ENCODE data around the gene KDM2A.
A peak's percentile ranks its signal among the peaks of the same experiment; 100 is the strongest.

Gene KDM2A

DNA sequence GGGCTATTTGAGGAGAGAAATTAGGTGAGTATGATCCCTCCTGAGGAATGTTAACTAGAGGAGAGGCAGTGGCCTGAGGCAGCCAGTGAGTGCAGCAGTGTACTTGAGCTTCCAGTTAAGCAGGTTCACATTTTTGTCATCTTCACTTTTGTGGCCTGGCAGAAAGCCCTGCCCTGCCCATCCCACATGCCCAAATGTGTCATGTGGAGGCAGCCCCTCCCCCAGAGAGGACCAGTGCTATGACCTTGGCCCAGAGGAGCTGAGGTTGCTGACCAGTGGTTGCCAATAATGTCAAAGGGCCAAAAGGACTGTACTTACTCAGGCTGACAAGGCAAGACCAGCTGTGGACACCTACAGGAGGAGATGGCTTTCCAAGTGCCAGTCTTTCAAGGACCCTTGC, 129.6 kb downstream of the KDM2A start:
- Histone ChIP-seq H3K4me3 (ENCODE audit: severe bottlenecking) (no peak overlapping the region), H3K9me3 (ENCODE audit: severe bottlenecking) (no peaks in the 10 kb centered on the region), H3K27ac (ENCODE audit: poor library complexity, severe bottlenecking) (peak overlapping the region; percentile 57), H3K27me3 (ENCODE audit: insufficient read depth, poor library complexity, severe bottlenecking) (no peaks in the 10 kb centered on the region), H3K36me3 (ENCODE audit: low read depth) (peaks cover 93% of the 10 kb centered on the region), H3K4me1 (ENCODE audit: insufficient read depth, poor library complexity, severe bottlenecking) (peaks cover 17% of the 10 kb centered on the region)
- ATAC-seq (ENCODE audit: low read depth) = peak; percentile 83
- DNase-seq (ENCODE audit: low spot score) = peak; percentile 72
- TF ChIP-seq, protein P1, sequence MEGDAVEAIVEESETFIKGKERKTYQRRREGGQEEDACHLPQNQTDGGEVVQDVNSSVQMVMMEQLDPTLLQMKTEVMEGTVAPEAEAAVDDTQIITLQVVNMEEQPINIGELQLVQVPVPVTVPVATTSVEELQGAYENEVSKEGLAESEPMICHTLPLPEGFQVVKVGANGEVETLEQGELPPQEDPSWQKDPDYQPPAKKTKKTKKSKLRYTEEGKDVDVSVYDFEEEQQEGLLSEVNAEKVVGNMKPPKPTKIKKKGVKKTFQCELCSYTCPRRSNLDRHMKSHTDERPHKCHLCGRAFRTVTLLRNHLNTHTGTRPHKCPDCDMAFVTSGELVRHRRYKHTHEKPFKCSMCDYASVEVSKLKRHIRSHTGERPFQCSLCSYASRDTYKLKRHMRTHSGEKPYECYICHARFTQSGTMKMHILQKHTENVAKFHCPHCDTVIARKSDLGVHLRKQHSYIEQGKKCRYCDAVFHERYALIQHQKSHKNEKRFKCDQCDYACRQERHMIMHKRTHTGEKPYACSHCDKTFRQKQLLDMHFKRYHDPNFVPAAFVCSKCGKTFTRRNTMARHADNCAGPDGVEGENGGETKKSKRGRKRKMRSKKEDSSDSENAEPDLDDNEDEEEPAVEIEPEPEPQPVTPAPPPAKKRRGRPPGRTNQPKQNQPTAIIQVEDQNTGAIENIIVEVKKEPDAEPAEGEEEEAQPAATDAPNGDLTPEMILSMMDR (IDR thresholded peaks at IDR 0.05; ENCODE audit: poor library complexity, severe bottlenecking) = no peak

DNA sequence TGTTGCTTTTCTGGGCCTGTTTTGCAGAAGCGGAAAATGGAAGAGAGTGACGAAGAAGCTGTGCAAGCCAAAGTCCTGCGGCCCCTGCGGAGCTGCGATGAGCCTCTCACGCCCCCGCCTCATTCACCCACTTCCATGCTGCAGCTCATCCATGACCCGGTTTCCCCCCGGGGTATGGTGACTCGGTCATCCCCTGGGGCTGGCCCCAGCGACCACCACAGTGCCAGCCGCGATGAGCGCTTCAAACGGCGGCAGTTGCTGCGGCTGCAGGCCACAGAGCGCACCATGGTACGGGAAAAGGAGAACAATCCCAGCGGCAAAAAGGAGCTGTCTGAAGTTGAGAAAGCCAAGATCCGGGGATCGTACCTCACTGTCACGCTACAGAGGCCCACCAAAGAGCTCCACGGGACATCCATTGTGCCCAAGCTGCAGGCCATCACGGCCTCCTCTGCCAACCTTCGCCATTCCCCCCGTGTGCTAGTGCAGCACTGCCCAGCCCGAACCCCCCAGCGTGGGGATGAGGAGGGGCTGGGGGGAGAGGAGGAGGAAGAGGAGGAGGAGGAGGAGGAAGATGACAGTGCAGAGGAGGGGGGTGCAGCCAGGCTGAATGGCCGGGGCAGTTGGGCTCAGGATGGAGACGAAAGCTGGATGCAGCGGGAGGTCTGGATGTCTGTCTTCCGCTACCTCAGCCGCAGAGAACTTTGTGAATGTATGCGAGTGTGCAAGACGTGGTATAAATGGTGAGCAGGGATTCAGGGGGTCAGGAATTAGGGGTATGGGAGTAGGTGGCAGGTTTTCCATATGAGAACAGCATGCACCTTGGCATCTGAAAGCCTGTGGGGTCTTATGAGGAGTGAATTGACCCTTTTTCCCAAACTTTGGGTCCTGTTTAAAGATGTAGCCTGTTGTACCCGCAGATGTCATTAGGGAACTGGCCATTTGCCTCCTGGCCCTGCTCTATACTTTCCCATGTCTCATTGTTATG, 131.3 kb downstream of the KDM2A start:
- TF ChIP-seq, protein P1 (IDR thresholded peaks at IDR 0.05; ENCODE audit: poor library complexity, severe bottlenecking) = no peak
- DNase-seq (ENCODE audit: low spot score) (no peak), ATAC-seq (ENCODE audit: low read depth) (no peak)
- H3K36me3 ChIP-seq (ENCODE audit: low read depth) = peaks cover 97% of the 10 kb centered on the region
- H3K9me3 ChIP-seq (ENCODE audit: severe bottlenecking) = no peaks in the 10 kb centered on the region
- peaks cover 17% of the 10 kb centered on the region for H3K4me1 ChIP-seq (ENCODE audit: insufficient read depth, poor library complexity, severe bottlenecking)
- H3K27ac ChIP-seq (ENCODE audit: poor library complexity, severe bottlenecking) = no peak overlapping the region
- H3K27me3 ChIP-seq (ENCODE audit: insufficient read depth, poor library complexity, severe bottlenecking) = no peaks in the 10 kb centered on the region
- no peak overlapping the region for H3K4me3 ChIP-seq (ENCODE audit: severe bottlenecking)

DNA sequence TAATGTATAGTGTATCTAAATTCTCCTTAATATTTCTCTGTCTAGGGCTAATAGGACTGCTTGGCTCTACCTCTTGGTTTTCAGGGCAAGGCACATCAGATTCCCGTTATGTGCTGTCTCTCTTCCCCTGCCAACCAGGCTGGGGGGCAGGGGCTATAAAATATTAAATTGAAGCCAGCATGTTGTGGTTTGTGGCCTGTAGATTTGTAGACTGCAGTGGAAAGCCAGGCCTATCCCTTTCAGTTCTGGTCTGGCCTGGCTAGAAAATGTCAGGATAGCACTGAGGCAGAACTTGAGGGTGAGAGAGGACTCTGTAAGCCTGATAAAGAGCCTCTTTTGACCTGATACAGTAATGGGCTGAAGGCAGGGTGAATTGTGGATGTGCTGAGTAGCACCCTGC, 132.8 kb downstream of the KDM2A start:
- DNase-seq (ENCODE audit: low spot score) (no peak), ATAC-seq (ENCODE audit: low read depth) (no peak)
- Histone ChIP-seq H3K4me1 (ENCODE audit: insufficient read depth, poor library complexity, severe bottlenecking) (peaks cover 17% of the 10 kb centered on the region), H3K4me3 (ENCODE audit: severe bottlenecking) (no peak overlapping the region), H3K36me3 (ENCODE audit: low read depth) (peaks cover 89% of the 10 kb centered on the region), H3K27ac (ENCODE audit: poor library complexity, severe bottlenecking) (no peak overlapping the region), H3K27me3 (ENCODE audit: insufficient read depth, poor library complexity, severe bottlenecking) (no peaks in the 10 kb centered on the region), H3K9me3 (ENCODE audit: severe bottlenecking) (no peaks in the 10 kb centered on the region)
- TF ChIP-seq, protein P1 (IDR thresholded peaks at IDR 0.05; ENCODE audit: poor library complexity, severe bottlenecking) = no peak

DNA sequence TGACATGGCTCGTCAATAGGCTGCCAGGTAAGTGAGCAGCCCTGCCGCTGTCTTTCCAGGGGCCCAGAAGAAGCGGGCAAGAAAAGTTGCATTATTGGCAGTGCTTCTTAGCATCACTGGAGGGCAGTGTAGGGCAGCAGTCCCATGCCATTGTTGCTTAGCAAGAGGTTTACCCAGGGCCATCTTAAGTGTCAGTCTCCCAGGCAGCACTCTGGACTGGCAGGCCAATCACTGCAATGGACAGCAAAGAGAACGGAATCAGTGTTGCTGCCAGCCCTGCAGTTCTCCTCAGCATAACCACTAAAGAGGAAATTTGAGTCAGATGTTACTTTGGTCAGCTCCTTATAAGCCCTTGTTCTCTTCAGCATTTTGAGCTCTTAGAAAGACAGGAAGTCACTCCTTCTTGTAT, 133.8 kb downstream of the KDM2A start:
- TF ChIP-seq, protein P1 (IDR thresholded peaks at IDR 0.05; ENCODE audit: poor library complexity, severe bottlenecking) = peak; percentile 45
- Histone ChIP-seq H3K9me3 (ENCODE audit: severe bottlenecking) (no peaks in the 10 kb centered on the region), H3K4me1 (ENCODE audit: insufficient read depth, poor library complexity, severe bottlenecking) (peaks cover 13% of the 10 kb centered on the region), H3K36me3 (ENCODE audit: low read depth) (peaks cover 86% of the 10 kb centered on the region), H3K27ac (ENCODE audit: poor library complexity, severe bottlenecking) (no peak overlapping the region), H3K4me3 (ENCODE audit: severe bottlenecking) (no peak overlapping the region), H3K27me3 (ENCODE audit: insufficient read depth, poor library complexity, severe bottlenecking) (no peaks in the 10 kb centered on the region)
- ATAC-seq (ENCODE audit: low read depth) = peak; percentile 31; the same call in 1 of the 3 replicates
- no peak for DNase-seq (ENCODE audit: low spot score)

All from RWPE2 (cell line).